AG08396 (cell line): ENCODE data around the gene LRWD1.
A peak's percentile ranks its signal among the peaks of the same experiment; 100 is the strongest.

ENCODE experiments used
- DNase-seq: peaks from one replicate; pipeline ENCODE4 v3.0.0; 2012; ENCODE audit warnings: low spot score, mixed read lengths

Gene LRWD1

GRCh38 chr7:102464577-102465280 is at the start of gene LRWD1, which contains the start of gene ALKBH4:
LRWD1 (plus strand) TSS chr7:102464984; CDS start chr7:102465081, 97 bp downstream.
ALKBH4 (minus strand) TSS chr7:102464863; CDS start chr7:102464836, 27 bp downstream.
- peak; percentile 100 for DNase-seq

- no peak for DNase-seq
These were observed 49.0 kb upstream of the LRWD1 start for GRCh38 chr7:102415685-102416225.

- DNase-seq, result no peak
These were observed 48.4 kb upstream of the LRWD1 start for GRCh38 chr7:102416406-102416805.

GRCh38 chr7:102417105-102417504 is 47.7 kb upstream of the LRWD1 start:
- no peak for DNase-seq

DNA sequence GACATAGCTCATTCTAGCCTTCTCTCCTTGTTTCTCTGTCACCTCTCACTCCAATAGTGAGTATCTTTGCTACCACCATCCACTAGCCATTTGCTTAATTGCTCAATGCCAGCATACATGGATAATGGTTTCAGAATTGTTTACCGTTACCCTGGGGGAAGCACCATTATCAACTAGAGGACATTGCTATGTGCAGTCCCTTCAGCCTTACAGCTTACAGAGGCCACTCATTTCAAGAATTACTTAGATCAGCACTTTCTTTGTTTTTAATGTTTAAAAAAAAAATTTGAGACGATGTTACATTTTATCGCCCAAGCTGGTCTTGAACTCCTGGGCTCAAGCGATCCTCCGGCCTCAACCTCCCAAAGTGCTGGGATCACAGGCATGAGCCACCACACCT is 46.2 kb upstream of the LRWD1 start:
- no peak for DNase-seq

- no peak for DNase-seq
These were observed 43.0 kb upstream of the LRWD1 start for GRCh38 chr7:102421706-102422240.

DNA sequence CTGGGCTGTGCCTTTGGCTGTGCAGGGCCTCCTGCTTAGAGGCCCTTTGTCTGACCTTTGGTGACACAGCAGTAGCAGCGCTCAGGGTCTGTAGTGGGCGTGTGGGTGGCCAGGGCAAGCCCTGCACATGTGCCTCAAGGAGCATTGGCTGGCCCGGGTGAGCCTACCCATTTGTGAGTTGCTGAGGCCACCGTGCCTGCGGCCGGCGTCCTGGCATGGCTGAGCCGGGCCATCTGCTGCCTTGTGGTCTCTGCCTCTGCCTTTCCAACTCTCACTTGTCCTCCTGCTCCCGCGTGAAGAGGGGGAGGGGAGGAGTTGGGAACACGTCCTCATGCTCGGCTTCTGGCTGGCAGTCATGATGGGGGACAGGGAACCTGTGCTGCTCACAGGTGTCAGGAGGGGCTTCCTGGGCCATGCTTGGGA is 40.6 kb upstream of the LRWD1 start:
- no peak for DNase-seq

- DNase-seq, result no peak
These were observed 40.0 kb upstream of the LRWD1 start for GRCh38 chr7:102424787-102425218.

- no peak for DNase-seq
These were observed 39.0 kb upstream of the LRWD1 start for GRCh38 chr7:102425639-102426267.

DNA sequence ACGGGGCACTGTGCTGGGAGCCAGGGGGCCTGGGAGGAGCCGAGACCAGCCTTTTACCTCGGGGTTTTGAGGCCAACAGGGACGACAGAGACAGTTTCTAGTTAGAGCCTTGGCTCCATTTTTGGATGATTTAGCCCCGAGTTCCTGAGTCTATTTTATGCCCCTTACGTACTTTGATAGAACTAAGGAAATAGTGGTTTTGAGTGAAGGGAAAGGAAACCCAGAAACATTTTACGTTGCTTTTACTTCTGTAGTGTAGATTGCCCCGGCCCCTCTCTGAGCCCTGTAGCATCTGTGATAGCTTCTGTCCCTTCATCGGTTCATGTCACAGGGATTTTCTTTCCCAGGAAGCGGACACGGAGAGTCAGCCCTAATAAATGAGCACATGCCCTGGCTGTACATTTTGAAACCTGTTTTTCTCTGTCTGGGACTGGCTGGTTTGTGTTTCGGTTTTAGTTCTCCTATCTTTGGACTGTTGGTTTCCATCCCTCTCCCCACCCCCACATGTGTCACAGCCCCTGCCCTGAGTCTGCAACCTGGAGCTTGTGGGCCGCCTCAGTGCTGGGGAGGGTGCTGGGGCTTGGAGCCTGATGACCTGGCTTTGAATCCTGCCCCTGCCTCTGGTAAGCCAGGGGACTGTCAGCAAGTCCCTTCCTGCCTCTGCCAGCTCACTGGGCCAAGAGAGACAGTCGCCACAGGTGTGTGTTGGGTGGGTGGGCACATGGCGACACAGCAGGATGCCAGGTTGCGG is 38.3 kb upstream of the LRWD1 start:
- no peak for DNase-seq

DNA sequence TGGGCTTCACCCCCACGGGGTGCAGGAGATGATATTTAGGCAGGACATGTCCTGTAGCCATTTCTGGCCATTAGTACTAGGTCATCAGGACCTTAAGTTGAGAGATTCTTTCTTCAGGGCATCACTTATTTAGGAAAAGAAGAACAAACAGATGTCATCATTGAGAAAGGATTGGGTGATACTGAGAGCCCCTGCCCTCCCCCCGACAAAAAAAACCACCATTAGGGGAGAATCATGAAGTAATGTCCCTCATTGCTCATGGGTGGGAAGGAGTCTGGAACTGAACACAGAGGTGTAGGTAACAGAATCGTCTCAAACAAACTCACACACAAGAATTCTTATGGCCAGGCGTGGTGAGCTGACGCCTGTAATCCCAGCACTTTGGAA is 37.8 kb upstream of the LRWD1 start:
- no peak for DNase-seq

- no peak for DNase-seq
These were observed 35.5 kb upstream of the LRWD1 start for GRCh38 chr7:102429141-102429899.

DNA sequence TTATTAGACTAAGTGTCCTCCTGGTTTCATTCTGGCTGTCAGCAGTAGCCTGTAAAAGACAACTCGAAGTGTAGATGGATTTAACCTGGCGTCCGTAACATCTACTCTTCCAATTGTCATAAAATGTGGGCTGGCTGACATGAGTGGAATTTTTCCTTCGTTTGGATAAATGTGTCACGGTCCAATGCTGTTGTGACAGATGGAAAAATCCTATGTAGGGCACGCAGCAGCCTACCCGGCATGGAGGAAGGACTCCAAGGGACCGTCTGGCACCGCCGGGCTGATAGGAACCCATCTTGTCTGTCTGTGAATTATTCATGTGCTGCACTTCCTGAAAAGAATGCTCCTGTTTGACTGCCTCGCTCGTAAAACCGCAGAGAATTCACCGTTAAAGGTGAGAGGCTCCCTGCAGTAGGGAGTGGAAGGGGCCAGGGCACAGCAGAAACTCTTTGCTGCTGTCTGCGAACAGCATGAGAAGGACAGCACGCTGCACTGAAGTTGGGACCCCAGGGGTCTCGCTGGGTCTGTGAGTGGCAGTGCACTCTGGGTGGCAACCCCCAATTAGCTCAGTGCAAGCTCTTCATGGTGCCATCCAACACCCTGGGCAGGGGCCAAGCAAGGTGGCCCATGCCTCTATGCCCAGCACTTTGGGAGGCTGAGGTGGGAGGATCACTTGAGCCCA is 33.0 kb upstream of the LRWD1 start:
- DNase-seq, result no peak

DNA sequence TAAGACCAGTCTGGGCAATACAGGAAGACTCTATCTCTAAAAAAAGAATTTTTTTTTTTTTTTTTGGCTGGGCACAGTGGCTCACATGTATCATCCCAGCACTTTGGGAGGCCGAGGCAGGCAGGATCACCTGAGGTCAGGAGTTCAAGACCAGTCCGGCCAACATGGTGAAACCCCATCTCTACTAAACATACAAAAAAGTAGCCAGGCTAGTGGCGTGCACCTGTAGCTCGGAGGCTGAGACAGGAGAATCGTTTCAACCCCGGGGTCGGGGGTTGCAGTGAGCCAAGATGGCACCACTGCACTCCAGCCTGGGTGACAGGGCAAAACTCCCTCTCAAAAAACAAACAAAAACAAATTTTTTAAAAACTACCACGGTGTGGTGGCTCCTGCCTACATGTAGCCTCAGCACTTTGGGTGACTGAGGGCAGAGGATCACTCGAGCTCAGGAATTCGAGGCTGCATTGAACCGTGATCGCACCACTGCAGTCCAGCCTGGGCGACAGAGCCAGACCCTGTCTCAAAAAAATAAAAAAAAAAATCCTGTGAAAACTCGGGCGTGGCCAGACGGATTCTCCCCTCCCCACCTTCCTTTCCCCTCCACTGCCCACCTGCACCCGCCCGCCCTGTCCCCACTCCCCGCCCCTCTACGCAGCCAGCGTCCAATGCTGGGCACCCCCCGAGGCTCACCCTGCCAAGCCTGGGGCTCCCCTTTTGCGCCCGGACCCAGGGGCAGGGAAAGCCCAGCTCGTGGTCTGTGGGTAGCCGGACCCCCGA is 32.2 kb upstream of the LRWD1 start:
- no peak for DNase-seq

- DNase-seq, result peak; percentile 96
These were observed 31.4 kb upstream of the LRWD1 start, which contains the start of gene ORAI2 for GRCh38 chr7:102433219-102434038. ORAI2 (plus strand) TSS chr7:102433575; CDS start chr7:102438957, 5,382 bp downstream.

DNA sequence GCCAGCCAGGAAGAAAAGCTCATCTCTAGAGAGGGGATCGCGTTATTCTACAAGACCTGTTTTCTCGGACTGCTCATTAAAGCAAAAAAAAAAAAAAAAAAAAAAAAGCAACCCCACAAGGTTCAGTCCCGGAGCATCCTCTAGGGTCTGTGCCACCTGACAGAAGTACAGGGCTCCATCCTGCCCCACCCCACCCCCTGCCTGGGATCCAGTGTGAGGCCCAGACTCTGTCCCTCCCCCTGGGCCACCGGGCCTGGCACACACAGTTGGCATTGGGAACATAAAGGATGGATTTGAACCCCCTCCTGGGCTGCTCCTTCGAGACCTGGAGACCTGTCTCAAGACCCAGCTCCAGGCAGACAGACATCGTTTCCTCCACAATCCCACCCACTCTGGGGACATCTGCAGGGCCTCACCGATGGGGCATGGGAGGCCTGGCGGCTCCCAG is 30.7 kb upstream of the LRWD1 start:
- no peak for DNase-seq

DNA sequence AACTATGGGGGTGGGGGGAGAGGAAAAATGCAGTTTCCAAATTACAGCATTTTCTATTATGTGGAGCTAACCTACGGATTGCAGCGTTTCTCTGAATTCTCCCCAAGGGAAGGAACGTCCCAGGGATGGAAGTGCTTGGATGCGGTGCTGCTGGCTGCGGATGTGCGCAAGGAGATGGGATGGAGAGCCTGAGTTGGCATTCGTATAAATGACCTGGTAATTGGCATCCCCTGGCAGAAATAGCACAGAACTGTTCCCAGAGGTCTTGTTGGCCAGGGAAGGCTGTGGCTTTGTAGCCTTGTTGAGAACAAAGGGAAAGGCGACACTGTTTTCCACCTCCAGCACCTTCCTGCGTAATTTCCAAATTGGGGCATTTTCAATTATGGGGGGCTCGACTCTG is 28.7 kb upstream of the LRWD1 start:
- DNase-seq, result no peak

DNA sequence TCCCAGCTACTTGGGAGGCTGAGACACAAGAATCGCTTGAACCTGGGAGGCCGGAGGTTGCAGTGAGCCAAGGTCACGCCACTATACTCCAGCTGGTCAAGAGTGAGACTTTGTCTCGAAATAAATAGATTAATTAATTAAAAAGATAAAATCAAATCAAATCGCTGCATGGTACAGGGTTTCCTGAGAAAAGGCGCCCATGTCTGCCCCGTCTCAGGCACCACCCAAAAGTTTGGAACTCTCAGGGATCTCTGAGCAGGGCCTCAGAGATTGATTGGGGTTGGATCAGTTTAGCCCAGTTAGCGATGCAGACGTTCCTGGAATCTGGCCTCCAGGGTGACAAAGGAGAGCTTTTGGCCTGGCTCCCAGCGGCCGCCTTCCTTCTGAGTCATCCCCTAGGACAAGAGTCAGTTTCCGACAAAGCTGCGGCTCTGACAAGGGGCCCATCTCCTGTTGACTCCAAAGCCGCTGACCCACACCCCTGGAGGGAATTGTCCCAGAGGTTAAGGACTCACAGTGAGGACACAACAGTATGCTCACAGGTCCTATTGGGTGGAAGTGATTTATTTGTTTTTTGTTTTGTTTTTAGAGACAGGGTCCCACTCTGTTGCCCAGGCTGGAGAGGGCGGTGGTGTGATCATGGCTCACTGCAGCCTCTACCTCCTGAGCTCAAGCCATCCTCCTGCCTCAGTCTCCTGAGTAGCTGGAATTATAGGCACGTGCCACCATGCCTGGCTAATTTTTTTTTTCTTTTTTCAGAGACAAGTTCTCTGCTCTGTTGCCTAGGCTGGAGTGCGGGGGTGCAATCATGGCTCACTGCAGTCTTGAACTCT is 24.6 kb upstream of the LRWD1 start:
- peak; percentile 84 for DNase-seq
